Suprapubic skin (tissue), 4 donors: ENCODE measurements around the gene SMG6. TPM values are rescaled to one million over a fixed set of nuclear protein-coding genes. Genes with fewer than 3 reads are reported as not detected.

Source experiments
- DNase-seq, 2 donors: peaks; one replicate each; pipeline ENCODE4 v3.0.0-alpha.2; 2019; ENCODE audit warnings: low spot score in 2 of 2
- H3K27ac ChIP-seq: fragments of 200-600 bp; sonication (generic); one replicate; pipeline ENCODE4 v1.5.1; 2019
- H3K27me3 ChIP-seq: fragments of 200-600 bp; sonication (generic); one replicate; pipeline ENCODE4 v1.5.1; 2019
- H3K36me3 ChIP-seq: fragments of 200-600 bp; sonication (generic); one replicate; pipeline ENCODE4 v1.5.1; 2019
- H3K4me1 ChIP-seq: fragments of 200-600 bp; sonication (generic); one replicate; pipeline ENCODE4 v1.5.1; 2019
- H3K4me3 ChIP-seq: fragments of 200-600 bp; sonication (generic); one replicate; pipeline ENCODE4 v1.5.1; 2019; ENCODE audit warnings: mild to moderate bottlenecking
- H3K9me3 ChIP-seq: fragments of 200-600 bp; sonication (generic); one replicate; pipeline ENCODE4 v1.5.1; 2019
- CTCF ChIP-seq, 2 donors: fragments of 200-600 bp in 1 of 2; fragments of 450-650 bp in 1 of 2; sonication (generic) in 1 of 2; IDR thresholded peaks; one replicate each; pipeline ENCODE4 v1.5.1; 2016 to 2019; ENCODE audit warnings: antibody characterized with exemption in 2 of 2, mild to moderate bottlenecking in 1 of 2, moderate library complexity in 1 of 2
- EP300 ChIP-seq: sonication (generic); formaldehyde crosslinking; IDR thresholded peaks from one replicate; pipeline ENCODE4 v1.6.1; 2017; ENCODE audit warnings: antibody characterized with exemption
- POLR2A ChIP-seq, 2 donors: fragments of 450-650 bp; IDR thresholded peaks; one replicate each; pipeline ENCODE4 v1.6.1; 2017; ENCODE audit warnings: antibody characterized with exemption in 2 of 2, mild to moderate bottlenecking in 2 of 2, moderate library complexity in 2 of 2
- POLR2AphosphoS5 ChIP-seq, 3 donors: sonication (generic); formaldehyde crosslinking; IDR thresholded peaks; one replicate each; pipeline ENCODE4 v1.6.1; 2017; ENCODE audit warnings: antibody characterized with exemption in 3 of 3
- WGBS: methylation state at CpG from one replicate; pipeline ENCODE4 v1.1.5; 2018; 5-methylcytosine and 5-hydroxymethylcytosine counted together
- total RNA-seq, 4 donors: library from RNA; depleted of rRNA; stranded (reverse); fragments of >200 nt; gene quantifications; one replicate each; pipeline ENCODE4 v1.1.0, GENCODE V29; 2016

Gene SMG6
- total RNA-seq, 4 donors from 2014 or later: 29.6 to 58.6 (median 45.5) TPM

GRCh38 chr17:2176499-2177169 lies 127.0 kb downstream of the SMG6 start:
- H3K9me3 ChIP-seq: no peaks in the 10 kb centered on the region
- H3K4me1 ChIP-seq: peaks cover 98% of the 10 kb centered on the region
- TF ChIP-seq EP300 (no peak), CTCF (IDR thresholded peaks at IDR 0.05) (no peak), POLR2A (IDR thresholded peaks at IDR 0.05) (no peak), POLR2AphosphoS5 (IDR thresholded peaks at IDR 0.05) (no peak)
- H3K27me3 ChIP-seq: no peaks in the 10 kb centered on the region
- no peak overlapping the region for H3K27ac ChIP-seq
- DNase-seq: no peak
- no peaks in the 10 kb centered on the region for H3K36me3 ChIP-seq
- 76% methylated on average over 8 of the region's 8 CpGs for WGBS
- H3K4me3 ChIP-seq: no peak overlapping the region

GRCh38 chr17:2175294-2175628 lies 128.3 kb downstream of the SMG6 start:
- 51% methylated on average over 5 of the region's 5 CpGs for WGBS
- Histone ChIP-seq H3K4me1 (peaks cover 85% of the 10 kb centered on the region), H3K4me3 (no peak overlapping the region), H3K27ac (peak overlapping the region; percentile 61), H3K27me3 (no peaks in the 10 kb centered on the region), H3K9me3 (no peaks in the 10 kb centered on the region), H3K36me3 (peaks cover 3% of the 10 kb centered on the region)
- TF ChIP-seq POLR2AphosphoS5 (IDR thresholded peaks at IDR 0.05) (no peak), EP300 (no peak), CTCF (IDR thresholded peaks at IDR 0.05) (no peak), POLR2A (IDR thresholded peaks at IDR 0.05) (no peak)
- DNase-seq: no peak

GRCh38 chr17:2174468-2175293 lies 128.9 kb downstream of the SMG6 start:
- Histone ChIP-seq H3K27ac (peak overlapping the region; percentile 61), H3K27me3 (no peaks in the 10 kb centered on the region), H3K4me1 (peaks cover 79% of the 10 kb centered on the region), H3K9me3 (no peaks in the 10 kb centered on the region), H3K4me3 (no peak overlapping the region), H3K36me3 (peaks cover 3% of the 10 kb centered on the region)
- WGBS: 42% methylated on average over 24 of the region's 24 CpGs
- DNase-seq: no peak
- no peak for TF ChIP-seq POLR2AphosphoS5 (IDR thresholded peaks at IDR 0.05)
- no peak for TF ChIP-seq CTCF (IDR thresholded peaks at IDR 0.05)
- TF ChIP-seq EP300: no peak
- no peak for TF ChIP-seq POLR2A (IDR thresholded peaks at IDR 0.05)

- peak overlapping the region; percentile 43 for H3K27ac ChIP-seq
- no peak overlapping the region for H3K4me3 ChIP-seq
- no peak for DNase-seq
- H3K36me3 ChIP-seq: peaks cover 10% of the 10 kb centered on the region
- no peaks in the 10 kb centered on the region for H3K9me3 ChIP-seq
- no peaks in the 10 kb centered on the region for H3K27me3 ChIP-seq
- TF ChIP-seq POLR2A (IDR thresholded peaks at IDR 0.05): no peak
- TF ChIP-seq CTCF (IDR thresholded peaks at IDR 0.05): no peak
- TF ChIP-seq EP300: no peak
- no peak for TF ChIP-seq POLR2AphosphoS5 (IDR thresholded peaks at IDR 0.05)
- H3K4me1 ChIP-seq: peaks cover 72% of the 10 kb centered on the region
- WGBS: 64% methylated on average over 3 of the region's 3 CpGs
Measured at GRCh38 chr17:2174014-2174413, 129.6 kb downstream of the SMG6 start.

- WGBS: 50% methylated on average over 1 of the region's 1 CpG
- H3K27me3 ChIP-seq: no peaks in the 10 kb centered on the region
- H3K27ac ChIP-seq: peak overlapping the region; percentile 69
- H3K4me3 ChIP-seq: no peak overlapping the region
- H3K4me1 ChIP-seq: peaks cover 62% of the 10 kb centered on the region
- H3K36me3 ChIP-seq: peaks cover 15% of the 10 kb centered on the region
- TF ChIP-seq POLR2AphosphoS5 (IDR thresholded peaks at IDR 0.05) (no peak), CTCF (IDR thresholded peaks at IDR 0.05) (no peak), EP300 (no peak), POLR2A (IDR thresholded peaks at IDR 0.05) (no peak)
- H3K9me3 ChIP-seq: no peaks in the 10 kb centered on the region
- DNase-seq: no peak
Measured at GRCh38 chr17:2172999-2173398, 130.6 kb downstream of the SMG6 start.
